MCF 10A (cell line): ENCODE data around the gene PACRG. TPM values are rescaled to one million over a fixed set of nuclear protein-coding genes. Genes with fewer than 3 reads are reported as not detected.

Source experiments
- BruUV-seq: library from RNA; stranded (reverse); fragments of 400-500 nt; replicated peaks from 2 replicates; lab custom pipeline; 2021; lab: Mats Ljungman, UMichigan
- CTCF ChIA-PET: fragments of 300-600 bp; sonication (Branson Sonifier 250); formaldehyde crosslinking; extraction: SDS; loops from one replicate; lab custom pipeline; 2021; ENCODE audit warnings: antibody characterized with exemption, inconsistent platforms; lab: Yijun Ruan, JAX
- POLR2A ChIA-PET: fragments of 300-600, 350-650 bp; sonication (Branson Sonifier 250); formaldehyde crosslinking; extraction: SDS; loops from one replicate; lab custom pipeline; 2020; ENCODE audit warnings: antibody characterized with exemption, inconsistent platforms; lab: Yijun Ruan, JAX
- DNase-seq: peaks from one replicate; pipeline ENCODE4 v3.0.0-alpha.2; 2018; ENCODE audit not compliant: unreplicated experiment
- H3K27ac Mint-ChIP-seq: one replicate; pipeline ENCODE4 v1.8.0; 2022; ENCODE audit warnings: mild to moderate bottlenecking, low read depth, mixed read lengths; ENCODE audit not compliant: unreplicated experiment
- H3K27me3 Mint-ChIP-seq: one replicate; pipeline ENCODE4 v1.8.0; 2022; ENCODE audit warnings: mixed read lengths; ENCODE audit not compliant: insufficient read depth, unreplicated experiment
- H3K36me3 Mint-ChIP-seq: one replicate; pipeline ENCODE4 v1.8.0; 2022; ENCODE audit warnings: mild to moderate bottlenecking, moderate library complexity, mixed read lengths; ENCODE audit not compliant: insufficient read depth, unreplicated experiment
- H3K4me1 Mint-ChIP-seq: one replicate; pipeline ENCODE4 v1.8.0; 2022; ENCODE audit warnings: mixed read lengths; ENCODE audit not compliant: insufficient read depth, unreplicated experiment
- H3K4me3 Mint-ChIP-seq: one replicate; pipeline ENCODE4 v1.8.0; 2022; ENCODE audit warnings: mild to moderate bottlenecking, moderate library complexity, mixed read lengths; ENCODE audit not compliant: unreplicated experiment
- H3K9me3 Mint-ChIP-seq: one replicate; pipeline ENCODE4 v1.8.0; 2022; ENCODE audit warnings: mixed read lengths; ENCODE audit not compliant: unreplicated experiment
- intact Hi-C: fragments of 100-400 bp; cut with micrococcal nuclease; formaldehyde crosslinking; loops from 2 replicates; pipeline ENCODE4 v1.14.1; 2022
- total RNA-seq: library from RNA; stranded (reverse); gene quantifications from 2 replicates; pipeline ENCODE4 v1.2.3, GENCODE V29; 2022
- TF ChIP-seq, protein P1 (sequence below): fragments of 200-600 bp; IDR thresholded peaks from one replicate; pipeline ENCODE4 v1.8.0; 2022; ENCODE audit warnings: antibody characterized with exemption, mild to moderate bottlenecking; ENCODE audit not compliant: unreplicated experiment

The PACRG gene
- total RNA-seq, 1 experiment from 2014 or later = not detected

DNA sequence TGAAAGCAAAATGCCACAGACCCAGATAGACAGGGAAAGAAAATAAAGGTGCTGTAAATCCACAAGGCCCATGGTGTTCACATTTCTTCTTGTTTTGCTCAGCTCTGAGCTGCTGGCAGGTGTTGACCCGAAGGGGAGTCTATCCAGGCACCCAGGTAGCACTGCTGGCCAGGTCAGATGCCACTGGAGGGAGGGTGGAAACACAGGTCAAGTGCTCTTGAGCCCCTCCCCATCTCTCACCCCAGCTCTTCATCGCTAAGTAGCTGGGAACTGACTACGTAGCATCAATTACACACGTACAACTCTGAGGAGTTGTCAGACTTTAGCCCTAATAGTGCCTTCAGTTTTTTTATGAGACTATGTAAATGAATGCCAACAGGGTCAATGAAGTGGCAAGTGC, 399.0 kb downstream of the PACRG start:
- no TSS peak for BruUV-seq
- no peak for DNase-seq
- no peaks in the 10 kb centered on the region for H3K36me3 Mint-ChIP-seq
- H3K27ac Mint-ChIP-seq = no peak overlapping the region
- no peaks in the 10 kb centered on the region for H3K4me1 Mint-ChIP-seq
- CTCF ChIA-PET = interaction anchor here (0.7 kb wide), 1 partner anchor 1613 kb away, joined by 3 read pairs; no protein-coding TSS in a partner anchor
- TF ChIP-seq, protein P1, sequence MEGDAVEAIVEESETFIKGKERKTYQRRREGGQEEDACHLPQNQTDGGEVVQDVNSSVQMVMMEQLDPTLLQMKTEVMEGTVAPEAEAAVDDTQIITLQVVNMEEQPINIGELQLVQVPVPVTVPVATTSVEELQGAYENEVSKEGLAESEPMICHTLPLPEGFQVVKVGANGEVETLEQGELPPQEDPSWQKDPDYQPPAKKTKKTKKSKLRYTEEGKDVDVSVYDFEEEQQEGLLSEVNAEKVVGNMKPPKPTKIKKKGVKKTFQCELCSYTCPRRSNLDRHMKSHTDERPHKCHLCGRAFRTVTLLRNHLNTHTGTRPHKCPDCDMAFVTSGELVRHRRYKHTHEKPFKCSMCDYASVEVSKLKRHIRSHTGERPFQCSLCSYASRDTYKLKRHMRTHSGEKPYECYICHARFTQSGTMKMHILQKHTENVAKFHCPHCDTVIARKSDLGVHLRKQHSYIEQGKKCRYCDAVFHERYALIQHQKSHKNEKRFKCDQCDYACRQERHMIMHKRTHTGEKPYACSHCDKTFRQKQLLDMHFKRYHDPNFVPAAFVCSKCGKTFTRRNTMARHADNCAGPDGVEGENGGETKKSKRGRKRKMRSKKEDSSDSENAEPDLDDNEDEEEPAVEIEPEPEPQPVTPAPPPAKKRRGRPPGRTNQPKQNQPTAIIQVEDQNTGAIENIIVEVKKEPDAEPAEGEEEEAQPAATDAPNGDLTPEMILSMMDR = no peak
- no peak overlapping the region for H3K4me3 Mint-ChIP-seq
- intact Hi-C loops = no loop called here
- H3K9me3 Mint-ChIP-seq = no peaks in the 10 kb centered on the region
- POLR2A ChIA-PET = interaction anchor here (0.6 kb wide), 1 partner anchor 1815 kb away, joined by 4 read pairs; no protein-coding TSS in a partner anchor
- no peaks in the 10 kb centered on the region for H3K27me3 Mint-ChIP-seq

DNA sequence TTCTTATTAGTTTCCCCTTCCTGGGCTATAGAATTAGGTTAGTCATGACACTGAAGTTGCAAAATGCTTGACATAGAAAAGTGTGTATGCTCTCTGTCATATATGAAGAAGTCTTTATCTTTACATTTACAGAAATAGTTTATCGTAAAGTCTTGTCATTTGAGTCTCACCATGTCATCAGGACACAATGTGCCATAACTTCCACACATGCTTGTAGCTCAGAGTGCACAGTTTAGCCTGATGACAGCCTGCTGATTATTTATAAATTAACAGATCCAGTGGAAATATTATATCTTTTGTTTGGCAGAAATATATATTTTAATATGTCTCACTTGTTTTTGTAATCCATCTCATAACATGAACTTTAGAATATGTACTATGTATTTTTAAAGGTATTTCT, 399.8 kb downstream of the PACRG start:
- TF ChIP-seq, protein P1 = no peak
- intact Hi-C loops = no loop called here
- CTCF ChIA-PET = interaction anchor here (0.6 to 1.5 kb wide), 3 partner anchors 271 to 1613 kb away, joined by 3 read pairs; no protein-coding TSS in a partner anchor
- BruUV-seq = no TSS peak
- no peak overlapping the region for H3K27ac Mint-ChIP-seq
- POLR2A ChIA-PET = interaction anchor here (0.6 kb wide), 1 partner anchor 1814 kb away, joined by 4 read pairs; no protein-coding TSS in a partner anchor
- DNase-seq = no peak
- no peaks in the 10 kb centered on the region for H3K4me1 Mint-ChIP-seq
- H3K27me3 Mint-ChIP-seq = no peaks in the 10 kb centered on the region
- no peaks in the 10 kb centered on the region for H3K9me3 Mint-ChIP-seq
- H3K4me3 Mint-ChIP-seq = no peak overlapping the region
- H3K36me3 Mint-ChIP-seq = no peaks in the 10 kb centered on the region

DNA sequence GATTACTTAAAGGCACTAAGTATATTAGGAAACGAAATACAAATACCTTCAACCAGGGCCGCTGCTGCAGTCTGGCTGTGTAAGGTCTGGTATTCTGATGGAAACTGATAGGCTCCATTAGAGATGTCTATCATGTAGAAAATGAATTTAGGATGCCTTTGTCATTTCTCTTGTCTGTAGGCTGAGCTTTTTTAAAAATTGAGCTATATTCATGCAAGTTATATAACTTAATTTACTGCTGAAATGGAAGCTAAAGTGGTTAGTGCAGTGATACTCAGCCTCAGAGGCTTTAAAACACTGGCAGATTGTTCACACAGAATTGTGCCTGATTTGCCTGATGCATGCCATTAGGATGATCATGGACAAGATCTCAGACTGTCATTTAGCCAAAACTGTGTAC, 400.6 kb downstream of the PACRG start:
- no TSS peak for BruUV-seq
- intact Hi-C loops = no loop called here
- no peak overlapping the region for H3K4me3 Mint-ChIP-seq
- no peaks in the 10 kb centered on the region for H3K9me3 Mint-ChIP-seq
- DNase-seq = no peak
- TF ChIP-seq, protein P1 = no peak
- no peaks in the 10 kb centered on the region for H3K27me3 Mint-ChIP-seq
- ChIA-PET POLR2A (interaction anchor here (0.6 kb wide), 1 partner anchor 39 kb away, joined by 3 read pairs; no protein-coding TSS in a partner anchor), CTCF (interaction anchor here (1.5 kb wide), 1 partner anchor 272 kb away, joined by 3 read pairs; no protein-coding TSS in a partner anchor)
- no peaks in the 10 kb centered on the region for H3K4me1 Mint-ChIP-seq
- no peak overlapping the region for H3K27ac Mint-ChIP-seq
- no peaks in the 10 kb centered on the region for H3K36me3 Mint-ChIP-seq

DNA sequence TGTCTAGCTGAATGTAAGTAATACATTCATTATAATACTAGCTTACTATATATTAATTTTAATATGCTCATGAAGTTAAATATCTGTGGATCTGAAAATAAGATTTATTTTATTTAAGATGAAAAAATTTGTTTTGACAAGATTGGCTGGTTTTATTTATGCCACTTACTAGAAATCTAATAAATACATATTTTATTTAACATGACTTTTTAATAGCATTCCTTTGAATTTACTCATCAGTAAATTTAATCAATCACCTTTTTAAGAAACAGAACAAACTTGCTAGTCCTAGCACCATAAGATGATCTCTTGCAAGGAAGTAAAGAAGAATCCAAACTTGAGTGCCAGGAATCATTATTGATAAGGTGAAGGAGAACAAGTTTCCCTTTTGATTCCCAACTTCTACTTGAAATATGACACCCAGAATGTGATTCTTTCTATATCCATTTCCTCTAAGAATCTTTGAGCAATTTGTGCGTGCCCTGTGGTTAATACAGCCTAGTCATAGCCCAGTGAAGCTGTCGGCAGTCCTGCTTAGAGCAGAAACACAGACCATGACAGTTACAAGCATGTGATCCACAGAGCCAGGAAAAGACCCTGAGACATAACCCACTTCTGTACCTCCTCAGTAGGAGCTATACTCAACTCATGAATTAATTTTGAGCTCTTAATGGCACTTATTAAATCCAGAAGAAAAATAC, 404.4 kb downstream of the PACRG start:
- CTCF ChIA-PET = no interaction called here
- TF ChIP-seq, protein P1 = no peak
- BruUV-seq = no TSS peak
- POLR2A ChIA-PET = interaction anchor here (1.0 kb wide), 1 partner anchor 10 kb away, joined by 3 read pairs; no protein-coding TSS in a partner anchor
- H3K9me3 Mint-ChIP-seq = no peaks in the 10 kb centered on the region
- H3K36me3 Mint-ChIP-seq = no peaks in the 10 kb centered on the region
- H3K27ac Mint-ChIP-seq = no peak overlapping the region
- no peak overlapping the region for H3K4me3 Mint-ChIP-seq
- DNase-seq = no peak
- H3K4me1 Mint-ChIP-seq = no peaks in the 10 kb centered on the region
- no peaks in the 10 kb centered on the region for H3K27me3 Mint-ChIP-seq
- intact Hi-C loops = no loop called here
